ENCODE measurements around the gene PRM3.

DNA sequence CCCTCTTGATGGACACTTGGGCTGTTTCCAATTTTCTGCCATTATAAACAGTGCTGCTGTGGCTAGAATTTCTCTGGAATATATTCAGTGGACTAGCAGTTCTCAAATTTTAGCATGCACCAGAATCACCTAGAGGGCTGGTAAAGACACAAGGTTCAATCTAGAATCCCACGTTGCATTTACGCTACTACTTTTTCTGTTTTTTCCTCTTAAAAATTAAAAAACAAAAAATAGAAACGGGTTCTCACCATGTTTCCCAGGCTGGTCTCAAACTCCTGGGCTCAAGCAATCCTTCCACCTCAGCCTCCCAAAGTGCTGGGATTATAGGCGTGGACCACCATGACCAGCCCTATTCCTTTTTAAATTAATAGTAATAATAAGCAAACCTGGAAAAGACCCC is 22.2 kb upstream of the PRM3 start:
- TF ChIP-seq, protein P1, sequence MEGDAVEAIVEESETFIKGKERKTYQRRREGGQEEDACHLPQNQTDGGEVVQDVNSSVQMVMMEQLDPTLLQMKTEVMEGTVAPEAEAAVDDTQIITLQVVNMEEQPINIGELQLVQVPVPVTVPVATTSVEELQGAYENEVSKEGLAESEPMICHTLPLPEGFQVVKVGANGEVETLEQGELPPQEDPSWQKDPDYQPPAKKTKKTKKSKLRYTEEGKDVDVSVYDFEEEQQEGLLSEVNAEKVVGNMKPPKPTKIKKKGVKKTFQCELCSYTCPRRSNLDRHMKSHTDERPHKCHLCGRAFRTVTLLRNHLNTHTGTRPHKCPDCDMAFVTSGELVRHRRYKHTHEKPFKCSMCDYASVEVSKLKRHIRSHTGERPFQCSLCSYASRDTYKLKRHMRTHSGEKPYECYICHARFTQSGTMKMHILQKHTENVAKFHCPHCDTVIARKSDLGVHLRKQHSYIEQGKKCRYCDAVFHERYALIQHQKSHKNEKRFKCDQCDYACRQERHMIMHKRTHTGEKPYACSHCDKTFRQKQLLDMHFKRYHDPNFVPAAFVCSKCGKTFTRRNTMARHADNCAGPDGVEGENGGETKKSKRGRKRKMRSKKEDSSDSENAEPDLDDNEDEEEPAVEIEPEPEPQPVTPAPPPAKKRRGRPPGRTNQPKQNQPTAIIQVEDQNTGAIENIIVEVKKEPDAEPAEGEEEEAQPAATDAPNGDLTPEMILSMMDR (conservative IDR thresholded peaks at IDR 0.05; ENCODE audit: low read length) = no peak
- no peak for TF ChIP-seq EZH2phosphoT487 (IDR thresholded peaks at IDR 0.05; ENCODE audit: borderline replicate concordance, low read depth, low read length)
